ENCODE results near the gene SLC13A5. TPM values are rescaled to one million over a fixed set of nuclear protein-coding genes. Genes with fewer than 3 reads are reported as not detected.
"Not testable (repeated sequence)": the region's sequence is repeated elsewhere in the genome, so short reads cannot be mapped to it uniquely, and the experiment has no call there.

The SLC13A5 gene
- total RNA-seq, 1 experiment from 2014 or later = not detected

- DNase-seq (ENCODE audit: low read depth in 1 of 2, low spot score in 2 of 2) = no peak
- no peaks in the 10 kb centered on the region for H3K9me3 ChIP-seq (replicated peaks)
- no peaks in the 10 kb centered on the region for H3K36me3 ChIP-seq
- peaks cover 7% of the 10 kb centered on the region; the same call in 1 of the 2 replicates for H3K4me1 ChIP-seq (replicated peaks)
- no peaks in the 10 kb centered on the region; the same call in 1 of the 2 replicates for H3K27me3 ChIP-seq (replicated peaks)
- no peak overlapping the region for H3K4me3 ChIP-seq
- H3K27ac ChIP-seq = no peak overlapping the region
These were observed 38.6 kb downstream of the SLC13A5 start for GRCh38 chr17:6674586-6674985.

- no peaks in the 10 kb centered on the region for H3K27me3 ChIP-seq (replicated peaks)
- no peak for DNase-seq (ENCODE audit: low read depth in 1 of 2, low spot score in 2 of 2)
- H3K4me3 ChIP-seq = no peak overlapping the region
- no peaks in the 10 kb centered on the region for H3K4me1 ChIP-seq (replicated peaks)
- H3K9me3 ChIP-seq (replicated peaks) = no peaks in the 10 kb centered on the region
- no peaks in the 10 kb centered on the region for H3K36me3 ChIP-seq
- no peak overlapping the region for H3K27ac ChIP-seq
These were observed 41.7 kb downstream of the SLC13A5 start for GRCh38 chr17:6671431-6671830.

GRCh38 chr17:6670999-6671398 is 42.2 kb downstream of the SLC13A5 start:
- H3K27me3 ChIP-seq (replicated peaks) = no peaks in the 10 kb centered on the region
- H3K4me3 ChIP-seq = no peak overlapping the region
- no peaks in the 10 kb centered on the region for H3K9me3 ChIP-seq (replicated peaks)
- H3K36me3 ChIP-seq = no peaks in the 10 kb centered on the region
- no peaks in the 10 kb centered on the region for H3K4me1 ChIP-seq (replicated peaks)
- H3K27ac ChIP-seq = no peak overlapping the region
- DNase-seq (ENCODE audit: low read depth in 1 of 2, low spot score in 2 of 2) = no peak

GRCh38 chr17:6670571-6670970 is 42.6 kb downstream of the SLC13A5 start:
- no peaks in the 10 kb centered on the region for H3K27me3 ChIP-seq (replicated peaks)
- H3K4me1 ChIP-seq (replicated peaks) = no peaks in the 10 kb centered on the region
- H3K36me3 ChIP-seq = no peaks in the 10 kb centered on the region
- H3K9me3 ChIP-seq (replicated peaks) = no peaks in the 10 kb centered on the region
- no peak overlapping the region for H3K27ac ChIP-seq
- no peak overlapping the region for H3K4me3 ChIP-seq
- no peak for DNase-seq (ENCODE audit: low read depth in 1 of 2, low spot score in 2 of 2)

GRCh38 chr17:6669479-6670212 is 43.5 kb downstream of the SLC13A5 start:
- no peak overlapping the region for H3K4me3 ChIP-seq
- no peaks in the 10 kb centered on the region for H3K4me1 ChIP-seq (replicated peaks)
- H3K27me3 ChIP-seq (replicated peaks) = no peaks in the 10 kb centered on the region
- no peak for DNase-seq (ENCODE audit: low read depth in 1 of 2, low spot score in 2 of 2)
- H3K36me3 ChIP-seq = no peaks in the 10 kb centered on the region
- H3K27ac ChIP-seq = no peak overlapping the region
- no peaks in the 10 kb centered on the region for H3K9me3 ChIP-seq (replicated peaks)

GRCh38 chr17:6668727-6669425 is 44.3 kb downstream of the SLC13A5 start:
- H3K36me3 ChIP-seq = no peaks in the 10 kb centered on the region
- no peaks in the 10 kb centered on the region for H3K9me3 ChIP-seq (replicated peaks)
- H3K27me3 ChIP-seq (replicated peaks) = no peaks in the 10 kb centered on the region
- no peaks in the 10 kb centered on the region for H3K4me1 ChIP-seq (replicated peaks)
- H3K4me3 ChIP-seq = no peak overlapping the region
- no peak for DNase-seq (ENCODE audit: low read depth in 1 of 2, low spot score in 2 of 2)
- H3K27ac ChIP-seq = no peak overlapping the region

- Histone ChIP-seq H3K27me3 (replicated peaks) (no peaks in the 10 kb centered on the region), H3K27ac (no peak overlapping the region), H3K4me3 (no peak overlapping the region), H3K36me3 (no peaks in the 10 kb centered on the region), H3K4me1 (replicated peaks) (no peaks in the 10 kb centered on the region), H3K9me3 (replicated peaks) (no peaks in the 10 kb centered on the region)
- no peak for DNase-seq (ENCODE audit: low read depth in 1 of 2, low spot score in 2 of 2)
These were observed 45.0 kb downstream of the SLC13A5 start for GRCh38 chr17:6668219-6668618.

GRCh38 chr17:6667516-6667915 is 45.7 kb downstream of the SLC13A5 start:
- no peak overlapping the region for H3K27ac ChIP-seq
- H3K36me3 ChIP-seq = no peaks in the 10 kb centered on the region
- no peaks in the 10 kb centered on the region for H3K9me3 ChIP-seq (replicated peaks)
- DNase-seq (ENCODE audit: low read depth in 1 of 2, low spot score in 2 of 2) = no peak
- peaks cover 6% of the 10 kb centered on the region for H3K27me3 ChIP-seq (replicated peaks)
- no peaks in the 10 kb centered on the region for H3K4me1 ChIP-seq (replicated peaks)
- no peak overlapping the region for H3K4me3 ChIP-seq

GRCh38 chr17:6666557-6666956 is 46.6 kb downstream of the SLC13A5 start:
- Histone ChIP-seq H3K4me3 (no peak overlapping the region), H3K4me1 (replicated peaks) (no peaks in the 10 kb centered on the region), H3K9me3 (replicated peaks) (no peaks in the 10 kb centered on the region), H3K27me3 (replicated peaks) (peaks cover 14% of the 10 kb centered on the region), H3K36me3 (no peaks in the 10 kb centered on the region), H3K27ac (no peak overlapping the region)
- no peak for DNase-seq (ENCODE audit: low read depth in 1 of 2, low spot score in 2 of 2)

- H3K9me3 ChIP-seq (replicated peaks) = no peaks in the 10 kb centered on the region
- peaks cover 17% of the 10 kb centered on the region for H3K27me3 ChIP-seq (replicated peaks)
- H3K36me3 ChIP-seq = no peaks in the 10 kb centered on the region
- peak; percentile 66 to 73 for DNase-seq (ENCODE audit: low read depth in 1 of 2, low spot score in 2 of 2)
- no peak overlapping the region for H3K4me3 ChIP-seq
- no peak overlapping the region for H3K27ac ChIP-seq
- no peaks in the 10 kb centered on the region for H3K4me1 ChIP-seq (replicated peaks)
These were observed 47.1 kb downstream of the SLC13A5 start for GRCh38 chr17:6666077-6666521.

GRCh38 chr17:6663200-6663599 is 50.0 kb downstream of the SLC13A5 start:
- not testable (repeated sequence) for H3K4me1 ChIP-seq (replicated peaks); H3K4me3 ChIP-seq; H3K9me3 ChIP-seq (replicated peaks); H3K27ac ChIP-seq; DNase-seq (ENCODE audit: low read depth in 1 of 2, low spot score in 2 of 2); H3K36me3 ChIP-seq
- peaks cover 17% of the 10 kb centered on the region for H3K27me3 ChIP-seq (replicated peaks)

- no peak overlapping the region for H3K27ac ChIP-seq
- no peak for DNase-seq (ENCODE audit: low read depth in 1 of 2, low spot score in 2 of 2)
- H3K4me3 ChIP-seq = no peak overlapping the region
- H3K4me1 ChIP-seq (replicated peaks) = no peaks in the 10 kb centered on the region
- H3K36me3 ChIP-seq = no peaks in the 10 kb centered on the region
- no peaks in the 10 kb centered on the region for H3K9me3 ChIP-seq (replicated peaks)
- H3K27me3 ChIP-seq (replicated peaks) = peaks cover 17% of the 10 kb centered on the region
These were observed 51.7 kb downstream of the SLC13A5 start for GRCh38 chr17:6661464-6661848.

GRCh38 chr17:6660805-6661463 is 52.2 kb downstream of the SLC13A5 start:
- H3K27me3 ChIP-seq (replicated peaks) = peaks cover 17% of the 10 kb centered on the region
- H3K4me3 ChIP-seq = no peak overlapping the region
- H3K9me3 ChIP-seq (replicated peaks) = no peaks in the 10 kb centered on the region
- no peak overlapping the region for H3K27ac ChIP-seq
- no peaks in the 10 kb centered on the region for H3K36me3 ChIP-seq
- H3K4me1 ChIP-seq (replicated peaks) = no peaks in the 10 kb centered on the region
- no peak for DNase-seq (ENCODE audit: low read depth in 1 of 2, low spot score in 2 of 2)

GRCh38 chr17:6660101-6660500 is 53.1 kb downstream of the SLC13A5 start:
- no peak for DNase-seq (ENCODE audit: low read depth in 1 of 2, low spot score in 2 of 2)
- no peaks in the 10 kb centered on the region for H3K4me1 ChIP-seq (replicated peaks)
- H3K4me3 ChIP-seq = no peak overlapping the region
- no peaks in the 10 kb centered on the region for H3K9me3 ChIP-seq (replicated peaks)
- no peak overlapping the region for H3K27ac ChIP-seq
- no peaks in the 10 kb centered on the region for H3K36me3 ChIP-seq
- H3K27me3 ChIP-seq (replicated peaks) = peaks cover 17% of the 10 kb centered on the region

Measured in SJSA1 (cell line).